GM12892 (cell line): Measurements from ENCODE around the gene BABAM2.

Experiments used
- POLR2A ChIP-seq: IDR thresholded peaks from 2 replicates; pipeline ENCODE4 v1.6.1; 2011; ENCODE audit warnings: low read depth, low read length, control low read depth
- POLR2AphosphoS5 ChIP-seq: IDR thresholded peaks from 2 replicates; pipeline ENCODE4 v1.6.1; 2011; ENCODE audit warnings: low read depth, low read length, control low read depth
- TAF1 ChIP-seq: IDR thresholded peaks from 2 replicates; pipeline ENCODE4 v1.6.1; 2011; ENCODE audit warnings: low read depth, mild to moderate bottlenecking, control low read depth, low read length, borderline replicate concordance

- TF ChIP-seq POLR2A (no peak), TAF1 (no peak), POLR2AphosphoS5 (no peak)
Observed at GRCh38 chr2:27977731-27978312, 87.3 kb downstream of the BABAM2 start.
